ENCODE results near the gene NOP58.

DNA sequence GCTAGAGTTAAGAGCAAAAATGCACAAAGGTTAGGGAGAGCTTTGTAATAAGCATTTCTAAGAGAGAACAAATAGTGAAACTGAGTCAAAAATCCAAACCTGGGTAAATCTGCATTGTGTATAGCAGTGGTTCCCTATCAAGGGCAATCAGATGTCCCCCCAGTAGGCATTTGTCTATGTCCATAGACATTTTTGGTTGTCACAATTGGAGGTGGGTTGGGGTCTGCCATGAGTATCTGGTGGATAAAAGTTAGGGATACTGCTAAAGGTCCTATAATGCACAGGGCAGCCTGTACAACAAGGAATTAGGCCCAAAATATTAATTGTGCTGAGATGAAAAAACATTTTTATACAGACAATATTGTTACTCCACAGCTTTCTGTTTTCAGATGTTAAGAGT lies 21.0 kb downstream of the NOP58 start:
- TF ChIP-seq CTCF (IDR thresholded peaks at IDR 0.05) (no peak), POLR2AphosphoS5 (IDR thresholded peaks at IDR 0.05) (no peak)
